ENCODE measurements around the gene LCN9. TPM values are rescaled to one million over a fixed set of nuclear protein-coding genes. Genes with fewer than 3 reads are reported as not detected.

LCN9 gene, protein sequence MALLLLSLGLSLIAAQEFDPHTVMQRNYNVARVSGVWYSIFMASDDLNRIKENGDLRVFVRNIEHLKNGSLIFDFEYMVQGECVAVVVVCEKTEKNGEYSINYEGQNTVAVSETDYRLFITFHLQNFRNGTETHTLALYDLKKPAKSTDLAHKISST
- not detected in 5 replicates for total RNA-seq (2022; extraction: Qiagen RNA extraction)

DNA sequence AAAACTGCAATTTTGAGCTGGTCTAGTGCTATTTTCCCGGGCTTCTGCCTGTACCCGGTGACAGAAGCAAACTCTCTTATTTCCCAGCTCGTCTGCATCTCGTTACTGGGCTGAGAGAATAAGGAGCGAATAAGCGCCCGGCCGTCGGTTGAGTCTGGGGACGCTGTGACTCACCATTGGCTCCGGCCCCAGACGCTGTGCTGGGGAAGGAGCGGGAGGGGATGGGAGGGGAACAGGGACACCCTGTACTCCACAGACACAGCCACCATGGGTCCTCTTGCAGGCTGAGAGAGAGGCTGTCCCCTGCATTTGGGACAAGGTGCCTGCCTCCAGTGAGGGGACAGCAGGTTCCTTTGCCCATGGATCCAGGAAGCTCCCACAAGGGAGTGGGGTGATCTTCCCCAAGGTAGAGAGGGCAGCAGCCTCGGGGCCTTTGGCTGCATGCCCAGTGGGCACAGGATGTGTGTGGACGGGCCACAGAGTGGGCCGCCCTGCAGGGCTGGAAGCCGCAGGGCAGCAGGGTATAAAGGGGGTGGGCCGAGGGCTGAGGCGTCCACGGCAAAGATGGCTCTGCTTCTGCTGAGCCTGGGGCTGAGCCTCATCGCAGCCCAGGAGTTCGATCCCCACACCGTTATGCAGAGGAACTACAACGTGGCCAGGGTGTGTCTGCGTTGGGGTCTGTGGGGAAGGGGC lies at the start of gene LCN9:
Gene LCN9, plus strand, starts transcription at position 552 of the 693 bp plus-strand sequence. Its CDS starts 13 bp downstream, at position 565.

GRCh38 chr9:135639196-135639595 lies 23.9 kb upstream of the LCN9 start, which contains the start of gene GLT6D1:
Gene GLT6D1, minus strand, starts transcription at chr9:135639540. Its CDS starts 353 bp downstream, at chr9:135639187.

GRCh38 chr9:135699440-135699839 lies 36.3 kb downstream of the LCN9 start, which contains the start of gene SOHLH1:
Gene SOHLH1, minus strand, starts transcription at chr9:135699481. Its CDS starts 14 bp downstream, at chr9:135699467.

DNA sequence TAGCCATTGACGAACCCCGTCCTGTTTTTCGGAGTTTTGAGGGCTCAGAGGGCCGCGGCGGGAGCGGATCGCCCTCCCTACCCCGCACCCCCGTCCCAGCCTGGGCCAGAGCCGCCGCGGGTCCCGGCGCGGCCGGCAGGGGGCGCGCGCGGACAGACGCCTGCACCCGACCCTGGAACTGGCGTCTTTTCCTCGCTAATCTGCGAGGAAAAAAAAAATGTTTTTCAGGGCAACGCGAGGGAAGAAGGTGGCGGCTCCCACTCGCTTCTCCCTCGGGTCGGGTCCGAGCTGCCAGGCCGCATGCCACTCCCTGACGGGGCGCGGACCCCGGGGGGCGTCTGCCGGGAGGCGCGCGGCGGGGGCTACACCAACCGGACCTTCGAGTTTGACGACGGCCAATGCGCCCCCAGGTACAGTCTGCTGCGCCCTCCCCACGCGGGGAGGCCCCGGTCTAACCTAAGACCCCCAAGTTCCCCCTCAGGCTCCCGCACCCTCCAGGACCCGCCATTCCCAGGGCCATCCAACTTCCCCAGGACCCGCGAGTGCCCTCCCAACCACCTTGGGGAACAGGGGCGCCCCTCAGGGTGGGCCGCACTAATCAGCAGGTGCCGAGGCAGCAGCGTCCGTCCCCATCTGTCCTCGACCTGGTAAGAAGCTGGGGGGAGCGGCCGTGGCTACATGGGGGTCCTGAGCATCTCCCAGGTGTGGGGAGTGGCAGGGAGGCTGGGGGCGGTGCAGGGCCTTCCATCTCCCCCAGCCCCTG lies 39.0 kb downstream of the LCN9 start, which contains the start of gene KCNT1:
Gene KCNT1, plus strand, starts transcription at position 227 of the 763 bp plus-strand sequence. Its CDS starts 74 bp downstream, at position 301.

Other genes starting within 250 kb of the LCN9 start
- gene PPP1R26, start 183.5 kb upstream of the LCN9 start, total RNA-seq (2022; extraction: Qiagen RNA extraction) = 13.0 to 20.2 TPM (median 18.7 TPM) in 5 replicates
- gene MRPS2, start 162.6 kb upstream of the LCN9 start, total RNA-seq (2022; extraction: Qiagen RNA extraction) = 110 to 136 TPM (median 129 TPM) in 5 replicates
- not detected in 5 replicates for gene LCN1, start 141.9 kb upstream of the LCN9 start, total RNA-seq (2022; extraction: Qiagen RNA extraction)
- gene OBP2A, start 117.2 kb upstream of the LCN9 start, total RNA-seq (2022; extraction: Qiagen RNA extraction) = not detected in 5 replicates
- 0.25 to 0.45 TPM (median 0.34 TPM) in 4 of 5 replicates, not detected in the other for gene PAEP, start 101.6 kb upstream of the LCN9 start, total RNA-seq (2022; extraction: Qiagen RNA extraction)
- not detected in 5 replicates for gene GLT6D1, start 23.8 kb upstream of the LCN9 start, total RNA-seq (2022; extraction: Qiagen RNA extraction)
- not detected in 5 replicates for gene SOHLH1, start 36.2 kb downstream of the LCN9 start, total RNA-seq (2022; extraction: Qiagen RNA extraction)
- 0.03 to 0.05 TPM in 2 of 5 replicates, not detected in the others for gene KCNT1, start 38.9 kb downstream of the LCN9 start, total RNA-seq (2022; extraction: Qiagen RNA extraction)
- gene CAMSAP1, start 244.2 kb downstream of the LCN9 start, total RNA-seq (2022; extraction: Qiagen RNA extraction) = 20.5 to 22.9 TPM (median 21.5 TPM) in 5 replicates

Data from A549 treated with Mapracorat at 1 μM for 4 hours (cell line).